ENCODE data around the gene KCNA4.

DNA sequence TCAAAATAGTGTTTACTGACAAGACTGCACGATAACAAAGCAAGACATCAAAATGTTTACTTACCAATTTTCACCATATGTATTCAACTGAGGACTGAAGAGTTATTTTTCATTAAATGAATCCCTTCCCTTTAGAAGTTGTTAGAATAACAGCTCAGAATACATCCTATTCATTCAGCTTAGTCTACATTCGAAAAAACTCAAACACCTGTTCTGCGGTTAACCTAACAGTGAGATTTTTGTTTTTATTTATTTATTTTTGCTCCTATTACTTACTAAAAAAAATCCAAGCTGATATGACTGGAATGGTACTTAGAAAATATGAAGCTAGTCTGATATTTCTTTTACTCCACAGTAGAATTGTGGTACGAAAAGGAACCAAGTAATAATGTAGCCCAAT is 10.0 kb downstream of the KCNA4 start:
- TF ChIP-seq, protein P1, sequence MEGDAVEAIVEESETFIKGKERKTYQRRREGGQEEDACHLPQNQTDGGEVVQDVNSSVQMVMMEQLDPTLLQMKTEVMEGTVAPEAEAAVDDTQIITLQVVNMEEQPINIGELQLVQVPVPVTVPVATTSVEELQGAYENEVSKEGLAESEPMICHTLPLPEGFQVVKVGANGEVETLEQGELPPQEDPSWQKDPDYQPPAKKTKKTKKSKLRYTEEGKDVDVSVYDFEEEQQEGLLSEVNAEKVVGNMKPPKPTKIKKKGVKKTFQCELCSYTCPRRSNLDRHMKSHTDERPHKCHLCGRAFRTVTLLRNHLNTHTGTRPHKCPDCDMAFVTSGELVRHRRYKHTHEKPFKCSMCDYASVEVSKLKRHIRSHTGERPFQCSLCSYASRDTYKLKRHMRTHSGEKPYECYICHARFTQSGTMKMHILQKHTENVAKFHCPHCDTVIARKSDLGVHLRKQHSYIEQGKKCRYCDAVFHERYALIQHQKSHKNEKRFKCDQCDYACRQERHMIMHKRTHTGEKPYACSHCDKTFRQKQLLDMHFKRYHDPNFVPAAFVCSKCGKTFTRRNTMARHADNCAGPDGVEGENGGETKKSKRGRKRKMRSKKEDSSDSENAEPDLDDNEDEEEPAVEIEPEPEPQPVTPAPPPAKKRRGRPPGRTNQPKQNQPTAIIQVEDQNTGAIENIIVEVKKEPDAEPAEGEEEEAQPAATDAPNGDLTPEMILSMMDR (IDR thresholded peaks at IDR 0.05): no peak
- TF ChIP-seq POLR2AphosphoS5 (IDR thresholded peaks at IDR 0.05): no peak

Measured in stomach (tissue), 4 donors.